ENCODE data around the gene KCNQ1. TPM values are rescaled to one million over a fixed set of nuclear protein-coding genes. Genes with fewer than 3 reads are reported as not detected.

KCNQ1 gene
- total and polyA plus RNA-seq, 2 donors (not counting 3 experiments of a cell fraction or from before 2014, with no cell fraction given), result 0.07 to 0.09 TPM

- FAIRE-seq (no peak), DNase-seq (ENCODE audit: low read depth, low spot score) (no peak)
- Histone ChIP-seq H3K9ac (replicated peaks; ENCODE audit: extremely low read depth, insufficient read depth, low read length) (no peak overlapping the region), H3K79me2 (ENCODE audit: control insufficient read depth, insufficient read depth, low read length) (no peaks in the 10 kb centered on the region), H3K27ac (ENCODE audit: insufficient read depth, low read depth, low read length) (no peak overlapping the region), H3K9me3 (replicated peaks; ENCODE audit: control insufficient read depth, insufficient read depth, low read length) (no peaks in the 10 kb centered on the region), H3K9me1 (replicated peaks; ENCODE audit: control insufficient read depth, extremely low read depth, insufficient read depth, low read length) (no peaks in the 10 kb centered on the region), H2AFZ (ENCODE audit: low read depth, low read length) (no peak overlapping the region), H3K4me2 (ENCODE audit: insufficient read depth, low read length) (no peak overlapping the region), H3K4me3 (replicated peaks in 1 of 3; ENCODE audit: insufficient read depth in 1 of 3, low read depth in 1 of 3, low read length in 3 of 3) (no peak overlapping the region), H4K20me1 (replicated peaks; ENCODE audit: control insufficient read depth, extremely low read depth, insufficient read depth, low read length) (no peaks in the 10 kb centered on the region), H3K4me1 (ENCODE audit: control insufficient read depth, extremely low read depth, insufficient read depth, low read length) (no peaks in the 10 kb centered on the region), H3K27me3 (ENCODE audit: control insufficient read depth in 2 of 2, insufficient read depth in 2 of 2, low read length in 2 of 2) (no peaks in the 10 kb centered on the region), H3K36me3 (ENCODE audit: control insufficient read depth in 2 of 2, extremely low read depth in 1 of 2, insufficient read depth in 2 of 2, low read length in 2 of 2) (no peaks in the 10 kb centered on the region)
- ChIA-PET POLR2A (no interaction called here), CTCF (interaction anchor here (1.0 kb wide), 1 partner anchor 98 kb away, joined by 4 read pairs; no protein-coding TSS in a partner anchor)
- intact Hi-C loops (cut with micrococcal nuclease), result no loop called here
- TF ChIP-seq POLR2A (IDR thresholded peaks at IDR 0.05; ENCODE audit: low read depth, low read length), result no peak
- TF ChIP-seq, protein P1, sequence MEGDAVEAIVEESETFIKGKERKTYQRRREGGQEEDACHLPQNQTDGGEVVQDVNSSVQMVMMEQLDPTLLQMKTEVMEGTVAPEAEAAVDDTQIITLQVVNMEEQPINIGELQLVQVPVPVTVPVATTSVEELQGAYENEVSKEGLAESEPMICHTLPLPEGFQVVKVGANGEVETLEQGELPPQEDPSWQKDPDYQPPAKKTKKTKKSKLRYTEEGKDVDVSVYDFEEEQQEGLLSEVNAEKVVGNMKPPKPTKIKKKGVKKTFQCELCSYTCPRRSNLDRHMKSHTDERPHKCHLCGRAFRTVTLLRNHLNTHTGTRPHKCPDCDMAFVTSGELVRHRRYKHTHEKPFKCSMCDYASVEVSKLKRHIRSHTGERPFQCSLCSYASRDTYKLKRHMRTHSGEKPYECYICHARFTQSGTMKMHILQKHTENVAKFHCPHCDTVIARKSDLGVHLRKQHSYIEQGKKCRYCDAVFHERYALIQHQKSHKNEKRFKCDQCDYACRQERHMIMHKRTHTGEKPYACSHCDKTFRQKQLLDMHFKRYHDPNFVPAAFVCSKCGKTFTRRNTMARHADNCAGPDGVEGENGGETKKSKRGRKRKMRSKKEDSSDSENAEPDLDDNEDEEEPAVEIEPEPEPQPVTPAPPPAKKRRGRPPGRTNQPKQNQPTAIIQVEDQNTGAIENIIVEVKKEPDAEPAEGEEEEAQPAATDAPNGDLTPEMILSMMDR (IDR thresholded peaks at IDR 0.05; ENCODE audit: extremely low read depth in 1 of 2, insufficient read depth in 1 of 2, low read depth in 1 of 2, low read length in 2 of 2), result no peak
- no peak for TF ChIP-seq FOS (IDR thresholded peaks at IDR 0.05; ENCODE audit: borderline replicate concordance, insufficient read depth, low read length)
- no peak for TF ChIP-seq MAX (IDR thresholded peaks at IDR 0.05; ENCODE audit: insufficient read depth, insufficient read length)
- no peak for TF ChIP-seq EZH2 (IDR thresholded peaks at IDR 0.05; ENCODE audit: borderline replicate concordance, low read depth, low read length, severe bottlenecking)
- TF ChIP-seq POLR2AphosphoS5 (IDR thresholded peaks at IDR 0.05; ENCODE audit: insufficient read depth, low read depth, low read length), result no peak
- TF ChIP-seq JUN (IDR thresholded peaks at IDR 0.05; ENCODE audit: borderline replicate concordance, insufficient read depth, insufficient read length, low read depth), result no peak
- TF ChIP-seq GATA2 (IDR thresholded peaks at IDR 0.05; ENCODE audit: insufficient read depth, insufficient read length, low read depth, low read length), result no peak
- no peak for TF ChIP-seq MYC (IDR thresholded peaks at IDR 0.05; ENCODE audit: low read depth, low read length)
- BruUV-seq (replicated peaks), result no TSS peak
- dilution Hi-C loops (cut with MboI; ENCODE audit: extremely low pct_ligation_motif_present, low sequenced_read_pairs), result no loop called here
Observed at GRCh38 chr11:2525941-2526807, 81.4 kb downstream of the KCNQ1 start.
